GM12878 (cell line): Measurements from ENCODE around the gene CCDC97. TPM values are rescaled to one million over a fixed set of nuclear protein-coding genes. Genes with fewer than 3 reads are reported as not detected.
A peak's percentile ranks its signal among the peaks of the same experiment; 100 is the strongest.

ENCODE experiments used
- ATAC-seq: fragments of 200-7000 bp; cut with Tn5 transposase; 3 replicates; pipeline ENCODE4 v1.9.1; 2020; ENCODE audit warnings: mild to moderate bottlenecking, moderate library complexity
- BruUV-seq: library from RNA; stranded (reverse); fragments of 400-500 nt; replicated peaks from 2 replicates; lab custom pipeline; 2021; lab: Mats Ljungman, UMichigan
- CTCF ChIA-PET: fragments of 300-600 bp; sonication (Branson Sonifier 250); formaldehyde crosslinking; extraction: SDS; loops from one replicate; lab custom pipeline; 2021; ENCODE audit warnings: inconsistent platforms; lab: Yijun Ruan, JAX
- POLR2A ChIA-PET: fragments of 350-600 bp; formaldehyde crosslinking; extraction: SDS; loops from one replicate; lab custom pipeline; 2021; ENCODE audit warnings: inconsistent platforms; lab: Charles Lee
- RAD21 ChIA-PET: fragments of 300-600 bp; sonication (Branson Sonifier 250); formaldehyde crosslinking; loops from one replicate; lab custom pipeline; 2023; ENCODE audit warnings: antibody characterized with exemption; ENCODE audit not compliant: unreplicated experiment; lab: Charles Lee
- SMC1A ChIA-PET: fragments of 300-600 bp; sonication (Branson Sonifier 250); formaldehyde crosslinking; loops from one replicate; lab custom pipeline; 2023; ENCODE audit not compliant: unreplicated experiment, uncharacterized antibody; lab: Charles Lee
- DNase-seq: peaks from one replicate; pipeline ENCODE4 v3.0.0-alpha.2; 2011; ENCODE audit warnings: low read depth, low spot score
- FAIRE-seq: peaks from 3 replicates; lab custom pipeline; 2011; peaks lifted over from hg19 to GRCh38; lab: Jason Lieb, UNC
- H2AFZ ChIP-seq: 2 replicates; pipeline ENCODE4 v1.6.0; 2011; ENCODE audit warnings: low read depth, low read length, control low read depth; ENCODE audit not compliant: control insufficient read depth
- H3K27ac ChIP-seq: 2 replicates; pipeline ENCODE4 v1.5.1; 2011; ENCODE audit warnings: control low read depth; ENCODE audit not compliant: control insufficient read depth, insufficient read depth
- H3K27me3 ChIP-seq, 2 experiments: replicated peaks in 1 of 2; 2 replicates each; pipeline versions ENCODE4 v1.6.0 to v1.6.1; 2011; ENCODE audit warnings: low read length in 1 of 2; ENCODE audit not compliant: control insufficient read depth in 2 of 2, insufficient read depth in 2 of 2
- H3K36me3 ChIP-seq, 2 experiments: 2 replicates each; pipeline ENCODE4 v1.5.1; 2011; ENCODE audit warnings: low read length in 1 of 2; ENCODE audit not compliant: control insufficient read depth in 2 of 2, insufficient read depth in 2 of 2
- H3K4me1 ChIP-seq: 2 replicates; pipeline ENCODE4 v1.6.1; 2011; ENCODE audit warnings: mild to moderate bottlenecking, low read length, moderate library complexity, mixed read lengths; ENCODE audit not compliant: control insufficient read depth, insufficient read depth
- H3K4me2 ChIP-seq: 2 replicates; pipeline ENCODE4 v1.6.0; 2011; ENCODE audit warnings: control low read depth; ENCODE audit not compliant: control insufficient read depth, insufficient read depth
- H3K4me3 ChIP-seq: fragments of 200-600 bp; sonication (generic); 2 replicates; pipeline ENCODE4 v1.5.1; 2016
- H3K79me2 ChIP-seq: 2 replicates; pipeline ENCODE4 v1.6.0; 2011; ENCODE audit warnings: low read length; ENCODE audit not compliant: control insufficient read depth, insufficient read depth
- H3K9ac ChIP-seq: 2 replicates; pipeline ENCODE4 v1.8.0; 2011; ENCODE audit warnings: low read length, control low read depth, mixed read lengths; ENCODE audit not compliant: control insufficient read depth, insufficient read depth
- H3K9me3 ChIP-seq: replicated peaks from 3 replicates; pipeline ENCODE4 v1.5.1; 2011; ENCODE audit warnings: mild to moderate bottlenecking, low read length; ENCODE audit not compliant: control insufficient read depth, insufficient read depth
- H4K20me1 ChIP-seq: 2 replicates; pipeline ENCODE4 v1.6.0; 2011; ENCODE audit not compliant: control insufficient read depth, insufficient read depth
- BACH1 ChIP-seq: fragments of 450-650 bp; IDR thresholded peaks from 2 replicates; pipeline ENCODE4 v1.6.1; 2017; ENCODE audit warnings: mild to moderate bottlenecking, borderline replicate concordance
- EP300 ChIP-seq, 2 experiments: fragments of 150-350 bp in 1 of 2; IDR thresholded peaks; 2 replicates each; pipeline ENCODE4 v1.6.1; 2011 to 2012; ENCODE audit warnings: low read depth in 2 of 2, low read length in 2 of 2, borderline replicate concordance in 1 of 2, improper control_type of control experiment in 1 of 2, inconsistent platforms in 1 of 2; ENCODE audit not compliant: control insufficient read depth in 1 of 2
- EZH2 ChIP-seq: IDR thresholded peaks from 2 replicates; pipeline ENCODE4 v1.6.1; 2012; ENCODE audit warnings: low read depth, mild to moderate bottlenecking, control low read depth, inconsistent platforms, low read length, borderline replicate concordance; ENCODE audit not compliant: control insufficient read depth
- PML ChIP-seq: IDR thresholded peaks from 2 replicates; pipeline ENCODE4 v1.6.1; 2012; ENCODE audit warnings: low read length, inconsistent platforms
- POLR2A ChIP-seq: IDR thresholded peaks from 2 replicates; pipeline ENCODE4 v1.6.1; 2011; ENCODE audit warnings: low read depth, mild to moderate bottlenecking, low read length
- POLR2AphosphoS2 ChIP-seq: IDR thresholded peaks from 2 replicates; pipeline ENCODE4 v1.6.1; 2011; ENCODE audit warnings: low read depth, mild to moderate bottlenecking, low read length, improper control_type of control experiment, moderate library complexity
- SMC3 ChIP-seq: IDR thresholded peaks from 2 replicates; pipeline ENCODE4 v1.6.1; 2011; ENCODE audit warnings: low read length, improper control_type of control experiment, borderline replicate concordance
- ZBTB40 ChIP-seq: fragments of 450-650 bp; IDR thresholded peaks from 2 replicates; pipeline ENCODE4 v1.6.1; 2016; ENCODE audit warnings: mild to moderate bottlenecking, moderate library complexity, borderline replicate concordance
- WGBS: methylation state at CpG from one replicate; pipeline ENCODE4 v1.1.6; 2016; ENCODE audit warnings: low lambda C conversion rate; ENCODE audit not compliant: insufficient replicate concordance, insufficient coverage; ENCODE audit errors: missing lambda C conversion rate; 5-methylcytosine and 5-hydroxymethylcytosine counted together
- in situ Hi-C: fragments of 300-500 bp; cut with MboI; formaldehyde crosslinking; loops from 9 replicates; pipeline ENCODE4 v1.14.3; 2018; ENCODE audit warnings: mixed read lengths
- intact Hi-C: fragments of 100-400 bp; cut with micrococcal nuclease; formaldehyde crosslinking; loops from one replicate; pipeline ENCODE4 v1.14.2; 2022; ENCODE audit not compliant: unreplicated experiment
- polyA plus RNA-seq, 11 experiments: library from polyadenylated mRNA; depleted of rRNA in 4 of 11; unstranded in 6 of 11; stranded (reverse) in 5 of 11; fragments of >200 nt; fragmentation: Nextera tagmentation in 4 of 11; fragmentation: Illumina TruSeq in 1 of 11; extraction: Ambion mirVana in 4 of 11; extraction: Trizol in 1 of 11; gene quantifications; 1 replicate in 1 of 11; 2 replicates in 10 of 11; pipeline versions ENCODE4 v1.2.1 to v1.2.3, GENCODE V29; 2011 to 2016; ENCODE audit warnings: inconsistent platforms in 2 of 11, missing spikeins in 2 of 11, low read depth in 1 of 11
- total RNA-seq, 4 experiments: library from RNA; depleted of rRNA in 3 of 4; stranded (reverse); fragments of >200 nt in 3 of 4; fragmentation: Illumina TruSeq in 1 of 4; extraction: Trizol in 1 of 4; gene quantifications; 2 replicates each; pipeline versions ENCODE4 v1.2.1 to v1.2.3, GENCODE V29; 2013 to 2021

CCDC97 gene
- total and polyA plus RNA-seq, 10 of the 15 experiments (the other 5 are each of a cell fraction or from before 2014, with no cell fraction given): 1.8 to 34.1 (median 18.8) TPM

GRCh38 chr19:41323430-41324125 is 13.6 kb downstream of the CCDC97 start:
- FAIRE-seq: no peak
- no peak for ATAC-seq
- ChIA-PET POLR2A (interaction anchor here (0.5 kb wide), 1 partner anchor 21 kb away, joined by 3 read pairs; no protein-coding TSS in a partner anchor), CTCF (interaction anchor here (1.8 kb wide), 1 partner anchor 29 kb away, joined by 5 read pairs; no protein-coding TSS in a partner anchor), SMC1A (interaction anchor here (1.1 kb wide), 1 partner anchor 119 kb away, joined by 3 read pairs; no protein-coding TSS in a partner anchor), RAD21 (no interaction called here)
- no peak for DNase-seq
- Histone ChIP-seq H4K20me1 (no peaks in the 10 kb centered on the region), H3K79me2 (peaks cover 10% of the 10 kb centered on the region), H3K4me3 (no peak overlapping the region), H3K36me3 (peaks cover 9 to 33% of the 10 kb centered on the region in 2 experiments), H2AFZ (no peak overlapping the region), H3K27me3 (no peaks in the 10 kb centered on the region), H3K4me1 (peaks cover 30% of the 10 kb centered on the region), H3K4me2 (no peak overlapping the region), H3K9ac (no peak overlapping the region), H3K9me3 (no peaks in the 10 kb centered on the region), H3K27ac (no peak overlapping the region)
- BruUV-seq: no TSS peak
- peak; percentile 22; the same call in 1 of the 2 replicates for TF ChIP-seq PML
- TF ChIP-seq EP300 (IDR thresholded peaks at IDR 0.05; ENCODE audit: borderline replicate concordance in 1 of 2, control insufficient read depth in 1 of 2, low read depth in 2 of 2, low read length in 2 of 2): no peak
- TF ChIP-seq EZH2: no peak
- TF ChIP-seq POLR2AphosphoS2: 0 out of 2 replicates have a peak, but pooled peaks have one; percentile 29
- TF ChIP-seq SMC3: no peak
- TF ChIP-seq BACH1: no peak
- TF ChIP-seq POLR2A: peak; percentile 39
- no peak for TF ChIP-seq ZBTB40
- in situ Hi-C loops: no loop called here
- intact Hi-C loops: no loop called here
- WGBS: 64% methylated on average over 16 of the region's 16 CpGs
